Natural killer cell (primary cell): ENCODE measurements around the gene NOP14. TPM values are rescaled to one million over a fixed set of nuclear protein-coding genes. Genes with fewer than 3 reads are reported as not detected.

Source experiments
- ATAC-seq, 3 donors: fragments of 150-1000 bp in 2 of 3; fragments of 200-7000 bp in 1 of 3; cut with Tn5 transposase; 1 replicate in 1 of 3; 2 replicates in 2 of 3; pipeline ENCODE4 v1.10.0; 2021; ENCODE audit warnings: mild to moderate bottlenecking in 2 of 3, moderate library complexity in 2 of 3
- DNase-seq, 2 donors: peaks; one replicate each; pipeline versions ENCODE4 v3.0.0 to v3.0.0-alpha.2; 2013 to 2021; ENCODE audit warnings: mixed read lengths in 1 of 2
- H3K27ac ChIP-seq: one replicate; pipeline ENCODE4 v1.5.1; 2013; ENCODE audit warnings: mild to moderate bottlenecking, low read length
- H3K27me3 ChIP-seq: one replicate; pipeline ENCODE4 v1.6.1; 2013; ENCODE audit warnings: low read length; ENCODE audit not compliant: control insufficient read depth, insufficient read depth
- H3K36me3 ChIP-seq: one replicate; pipeline ENCODE4 v1.6.1; 2013; ENCODE audit warnings: low read length; ENCODE audit not compliant: control insufficient read depth, insufficient read depth
- H3K4me1 ChIP-seq: one replicate; pipeline ENCODE4 v1.6.1; 2013; ENCODE audit warnings: low read length; ENCODE audit not compliant: control insufficient read depth, insufficient read depth
- H3K4me3 ChIP-seq: one replicate; pipeline ENCODE4 v1.5.1; 2013; ENCODE audit warnings: low read length
- H3K9me3 ChIP-seq: one replicate; pipeline ENCODE4 v1.6.1; 2013; ENCODE audit warnings: low read length; ENCODE audit not compliant: control insufficient read depth, insufficient read depth
- H3K27ac Mint-ChIP-seq, 2 donors: one replicate each; pipeline ENCODE4 v1.8.0; 2022; ENCODE audit warnings: mild to moderate bottlenecking in 2 of 2, mixed read lengths in 2 of 2, moderate library complexity in 1 of 2
- H3K27me3 Mint-ChIP-seq, 2 donors: one replicate each; pipeline ENCODE4 v1.8.0; 2022; ENCODE audit warnings: low read depth in 2 of 2, mixed read lengths in 2 of 2
- H3K36me3 Mint-ChIP-seq: one replicate; pipeline ENCODE4 v1.8.0; 2022; ENCODE audit warnings: mixed read lengths
- H3K4me1 Mint-ChIP-seq, 2 donors: one replicate each; pipeline ENCODE4 v1.8.0; 2022; ENCODE audit warnings: mixed read lengths in 2 of 2
- H3K4me3 Mint-ChIP-seq: one replicate; pipeline ENCODE4 v1.8.0; 2022; ENCODE audit warnings: mild to moderate bottlenecking, moderate library complexity, mixed read lengths
- H3K9me3 Mint-ChIP-seq, 2 donors: one replicate each; pipeline ENCODE4 v1.8.0; 2022; ENCODE audit warnings: mixed read lengths in 2 of 2
- WGBS: methylation state at CpG from one replicate; pipeline ENCODE4 v1.1.7; 2013; ENCODE audit warnings: missing lambda C conversion rate; ENCODE audit not compliant: insufficient coverage; 5-methylcytosine and 5-hydroxymethylcytosine counted together
- intact Hi-C: fragments of 100-400 bp; cut with micrococcal nuclease; formaldehyde crosslinking; loops from one replicate; pipeline ENCODE4 v1.14.2; 2022
- total RNA-seq, 4 donors: library from RNA; stranded (reverse); fragments of 120-200 nt in 1 of 4; gene quantifications; one replicate each; pipeline versions ENCODE4 v1.2.3 to v1.2.4, GENCODE V29; 2013 to 2022
- TF ChIP-seq, protein P1 (sequence below): fragments of 200-600 bp; IDR thresholded peaks from one replicate; pipeline ENCODE4 v1.8.0; 2022; ENCODE audit warnings: antibody characterized with exemption

The NOP14 gene
- total RNA-seq, 3 donors from 2014 or later (not counting 1 experiment from before 2014, with no cell fraction given): 20.9 to 25.0 (median 21.1) TPM

DNA sequence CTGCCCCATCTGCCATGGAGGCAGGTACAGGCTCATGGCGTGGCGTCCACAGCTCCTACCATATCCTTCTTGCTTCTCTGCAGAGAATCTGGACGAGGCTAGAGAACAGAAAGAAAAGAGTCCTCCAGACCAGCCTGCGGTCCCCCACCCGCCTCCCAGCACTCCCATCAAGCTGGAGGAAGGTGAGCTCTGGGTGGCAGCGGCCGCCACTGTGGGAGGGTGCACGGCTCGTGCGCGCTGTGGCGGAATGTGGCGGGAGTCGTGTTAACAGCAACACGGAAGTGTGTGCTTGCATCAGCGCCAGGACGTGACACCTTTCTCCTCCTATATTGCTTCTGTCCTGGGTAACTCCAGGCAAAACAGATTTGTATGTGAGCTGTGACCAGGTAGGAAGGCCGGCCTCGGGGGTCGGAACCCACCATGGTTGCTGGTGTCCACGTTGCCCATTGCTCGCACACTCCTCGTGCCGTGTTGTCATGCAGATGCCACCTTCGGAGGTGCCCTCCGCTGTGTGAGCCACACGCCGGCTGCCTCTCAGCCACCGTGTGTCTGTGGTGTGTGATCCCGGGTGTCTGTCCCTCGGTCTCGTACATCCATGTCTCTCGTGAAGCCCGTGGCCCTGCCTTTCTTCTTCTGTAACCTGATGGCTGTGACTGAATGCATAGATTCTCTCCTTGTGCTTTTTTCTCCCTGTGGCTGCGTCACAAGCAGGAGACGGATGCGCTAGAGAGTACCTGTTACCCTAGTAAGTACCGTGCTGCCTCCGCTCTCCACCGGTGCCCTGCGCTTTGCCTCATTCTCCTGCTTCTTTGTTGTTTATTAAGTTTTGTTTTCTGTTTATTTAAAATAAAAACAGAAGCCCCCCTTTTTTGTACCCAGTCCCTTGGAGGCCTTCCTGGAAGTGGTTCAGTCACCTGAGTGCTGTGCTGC, 37.0 kb downstream of the NOP14 start:
- no peaks in the 10 kb centered on the region for H3K27me3 ChIP-seq
- Mint-ChIP-seq H3K9me3 (no peaks in the 10 kb centered on the region), H3K27me3 (no peaks in the 10 kb centered on the region), H3K4me1 (peaks cover 23 to 27% of the 10 kb centered on the region in 2 donors), H3K36me3 (no peaks in the 10 kb centered on the region), H3K27ac (peak overlapping the region; percentile 38 to 72), H3K4me3 (no peak overlapping the region)
- intact Hi-C loops: no loop called here
- H3K27ac ChIP-seq: no peak overlapping the region
- TF ChIP-seq, protein P1, sequence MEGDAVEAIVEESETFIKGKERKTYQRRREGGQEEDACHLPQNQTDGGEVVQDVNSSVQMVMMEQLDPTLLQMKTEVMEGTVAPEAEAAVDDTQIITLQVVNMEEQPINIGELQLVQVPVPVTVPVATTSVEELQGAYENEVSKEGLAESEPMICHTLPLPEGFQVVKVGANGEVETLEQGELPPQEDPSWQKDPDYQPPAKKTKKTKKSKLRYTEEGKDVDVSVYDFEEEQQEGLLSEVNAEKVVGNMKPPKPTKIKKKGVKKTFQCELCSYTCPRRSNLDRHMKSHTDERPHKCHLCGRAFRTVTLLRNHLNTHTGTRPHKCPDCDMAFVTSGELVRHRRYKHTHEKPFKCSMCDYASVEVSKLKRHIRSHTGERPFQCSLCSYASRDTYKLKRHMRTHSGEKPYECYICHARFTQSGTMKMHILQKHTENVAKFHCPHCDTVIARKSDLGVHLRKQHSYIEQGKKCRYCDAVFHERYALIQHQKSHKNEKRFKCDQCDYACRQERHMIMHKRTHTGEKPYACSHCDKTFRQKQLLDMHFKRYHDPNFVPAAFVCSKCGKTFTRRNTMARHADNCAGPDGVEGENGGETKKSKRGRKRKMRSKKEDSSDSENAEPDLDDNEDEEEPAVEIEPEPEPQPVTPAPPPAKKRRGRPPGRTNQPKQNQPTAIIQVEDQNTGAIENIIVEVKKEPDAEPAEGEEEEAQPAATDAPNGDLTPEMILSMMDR: no peak
- peaks cover 74% of the 10 kb centered on the region for H3K36me3 ChIP-seq
- no peaks in the 10 kb centered on the region for H3K9me3 ChIP-seq
- peaks cover 25% of the 10 kb centered on the region for H3K4me1 ChIP-seq
- DNase-seq (no peak), ATAC-seq (no peak)
- WGBS: 96% methylated on average over 41 of the region's 41 CpGs
- H3K4me3 ChIP-seq: no peak overlapping the region

DNA sequence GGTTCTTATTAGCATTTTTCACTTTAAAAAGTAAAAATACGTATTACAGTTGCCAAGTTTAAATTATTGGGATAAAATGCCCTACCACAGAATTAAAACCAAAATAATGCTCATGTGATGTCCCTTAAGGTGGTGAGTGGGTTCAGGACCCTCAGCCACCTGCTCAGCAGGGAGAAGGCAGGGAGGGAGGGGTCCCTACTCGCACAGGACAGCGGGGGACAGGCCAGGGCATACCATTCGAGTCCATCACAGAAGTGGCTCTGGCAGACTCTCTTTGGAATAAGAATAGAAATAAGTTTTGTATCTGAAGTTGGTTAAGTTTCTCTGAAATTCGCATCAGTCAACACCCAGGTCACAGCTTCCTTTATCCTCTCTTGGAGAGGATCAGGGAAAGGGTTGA, 37.7 kb downstream of the NOP14 start:
- H3K4me3 Mint-ChIP-seq: no peak overlapping the region
- no peaks in the 10 kb centered on the region for H3K9me3 ChIP-seq
- DNase-seq (no peak), ATAC-seq (no peak)
- H3K4me3 ChIP-seq: no peak overlapping the region
- H3K4me1 Mint-ChIP-seq: peaks cover 28 to 34% of the 10 kb centered on the region in 2 donors
- intact Hi-C loops: no loop called here
- H3K4me1 ChIP-seq: peaks cover 24% of the 10 kb centered on the region
- peak overlapping the region; percentile 59 to 87 for H3K27ac Mint-ChIP-seq
- 95% methylated on average over 4 of the region's 5 CpGs for WGBS
- H3K9me3 Mint-ChIP-seq: no peaks in the 10 kb centered on the region
- H3K27me3 Mint-ChIP-seq: no peaks in the 10 kb centered on the region
- H3K27me3 ChIP-seq: no peaks in the 10 kb centered on the region
- peaks cover 69% of the 10 kb centered on the region for H3K36me3 ChIP-seq
- H3K27ac ChIP-seq: no peak overlapping the region
- peaks cover 1% of the 10 kb centered on the region for H3K36me3 Mint-ChIP-seq
- TF ChIP-seq, protein P1: no peak

DNA sequence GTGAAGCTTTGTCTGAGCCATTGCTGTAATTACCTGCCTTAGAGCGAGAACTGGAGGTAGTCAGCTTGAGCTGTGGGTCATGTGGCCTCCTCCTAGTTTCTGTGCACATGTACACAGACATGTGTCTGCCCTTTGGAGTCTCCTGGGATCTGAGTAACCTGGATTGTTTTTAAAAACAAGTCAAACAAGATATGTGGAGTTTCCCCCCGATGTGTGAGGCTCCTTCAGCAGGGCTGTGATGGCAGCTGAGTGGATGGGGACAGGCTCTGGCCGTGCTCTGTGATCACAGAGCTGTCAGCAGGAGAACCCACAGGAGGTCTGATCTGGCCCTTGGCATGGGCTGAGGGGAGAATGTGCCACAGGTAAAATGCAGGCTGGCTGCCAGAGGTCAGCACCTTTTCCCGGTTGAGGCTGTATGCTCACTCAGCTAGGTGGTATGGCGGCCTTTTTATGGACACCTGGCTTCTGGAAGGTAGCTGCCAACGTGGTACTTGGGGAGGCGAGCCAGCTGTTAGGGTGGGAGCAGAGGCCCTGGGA, 38.4 kb downstream of the NOP14 start:
- WGBS: 98% methylated on average over 7 of the region's 7 CpGs
- ATAC-seq: no peak
- Mint-ChIP-seq H3K9me3 (peaks cover 0 to 1% of the 10 kb centered on the region in 2 donors), H3K4me1 (peaks cover 35 to 41% of the 10 kb centered on the region in 2 donors), H3K27ac (peak overlapping the region; percentile 59 to 87), H3K4me3 (no peak overlapping the region), H3K36me3 (peaks cover 8% of the 10 kb centered on the region), H3K27me3 (no peaks in the 10 kb centered on the region)
- Histone ChIP-seq H3K36me3 (peaks cover 64% of the 10 kb centered on the region), H3K27me3 (no peaks in the 10 kb centered on the region), H3K4me3 (no peak overlapping the region), H3K9me3 (no peaks in the 10 kb centered on the region), H3K4me1 (peaks cover 24% of the 10 kb centered on the region), H3K27ac (no peak overlapping the region)
- TF ChIP-seq, protein P1: no peak
- intact Hi-C loops: no loop called here
- DNase-seq: no peak
